Fibroblast of skin of scalp (primary cell): ENCODE measurements around the gene CEP97.

Experiments
- DNase-seq: peaks from one replicate; pipeline ENCODE4 v3.0.0-alpha.2; 2013

The CEP97 gene

GRCh38 chr3:101813817-101814440, 89.5 kb downstream of the CEP97 start:
- DNase-seq: peak; percentile 42

- no peak for DNase-seq
These were observed 90.4 kb downstream of the CEP97 start for GRCh38 chr3:101814835-101815234.

GRCh38 chr3:101816215-101817149, 92.1 kb downstream of the CEP97 start:
- no peak for DNase-seq

GRCh38 chr3:101817992-101818391, 93.6 kb downstream of the CEP97 start:
- DNase-seq: no peak

DNA sequence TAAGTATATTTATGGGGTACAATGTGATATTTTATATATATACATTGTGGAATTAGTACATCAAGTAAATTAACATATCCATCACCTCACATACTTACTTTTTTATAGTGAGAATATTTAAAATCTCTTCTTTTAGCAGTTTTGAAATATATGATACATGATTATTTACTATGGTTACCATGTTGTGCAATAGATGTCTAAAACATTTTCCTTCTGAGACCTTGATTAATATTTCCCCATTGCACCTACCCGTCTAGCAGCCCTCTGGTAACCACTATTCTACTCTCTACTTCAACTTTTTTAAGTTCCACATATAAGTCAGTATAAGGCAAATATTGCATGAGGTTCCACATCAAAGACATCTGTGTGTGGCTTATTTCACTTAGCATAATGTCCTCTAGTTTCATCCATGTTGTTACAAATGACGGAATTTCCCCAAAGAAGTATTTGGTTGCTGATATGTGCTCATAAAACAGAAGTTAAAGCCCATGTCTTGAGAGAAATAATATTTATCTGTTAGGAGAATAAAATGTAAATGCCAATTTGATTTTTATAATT, 95.3 kb downstream of the CEP97 start:
- no peak for DNase-seq
